IMR-90 (cell line): ENCODE results near the gene SEMA4A. TPM values are rescaled to one million over a fixed set of nuclear protein-coding genes. Genes with fewer than 3 reads are reported as not detected.
A peak's percentile ranks its signal among the peaks of the same experiment; 100 is the strongest.

Experiments
- ATAC-seq: fragments of 200-7000 bp; cut with Tn5 transposase; 2 replicates; pipeline ENCODE4 v1.9.1; 2020; ENCODE audit warnings: low read depth, mild to moderate bottlenecking, moderate library complexity
- BruUV-seq: library from RNA; stranded (reverse); fragments of 400-500 nt; replicated peaks from 2 replicates; lab custom pipeline; 2021; lab: Mats Ljungman, UMichigan
- CTCF ChIA-PET: fragments of 300-600 bp; formaldehyde crosslinking; extraction: SDS; loops from one replicate; lab custom pipeline; 2021; ENCODE audit warnings: antibody characterized with exemption; lab: Yijun Ruan, JAX
- POLR2A ChIA-PET: fragments of 300-600 bp; sonication (Branson Sonifier 250); formaldehyde crosslinking; loops from one replicate; lab custom pipeline; 2022; ENCODE audit warnings: antibody characterized with exemption; ENCODE audit not compliant: unreplicated experiment; lab: Charles Lee
- DNase-seq: peaks from one replicate; pipeline ENCODE4 v3.0.0; 2013
- H2AFZ ChIP-seq: replicated peaks from 2 replicates; pipeline ENCODE3; 2013; ENCODE audit warnings: low read length, mild to moderate bottlenecking; ENCODE audit not compliant: poor library complexity
- H2AK5ac ChIP-seq: 2 replicates; pipeline ENCODE4 v1.6.1; 2013; ENCODE audit warnings: low read depth, low read length, inconsistent platforms
- H2AK9ac ChIP-seq: replicated peaks from 2 replicates; pipeline ENCODE3; 2013; ENCODE audit warnings: mild to moderate bottlenecking, low read depth, low read length, moderate library complexity; ENCODE audit not compliant: poor library complexity
- H2BK120ac ChIP-seq: 2 replicates; pipeline ENCODE4 v1.6.1; 2013; ENCODE audit warnings: low read depth, low read length, inconsistent platforms
- H2BK15ac ChIP-seq: 3 replicates; pipeline ENCODE4 v1.6.1; 2013; ENCODE audit warnings: low read depth, low read length, inconsistent platforms
- H2BK20ac ChIP-seq: 2 replicates; pipeline ENCODE4 v1.6.1; 2013; ENCODE audit warnings: low read depth, mild to moderate bottlenecking, inconsistent platforms, low read length, moderate library complexity
- H2BK5ac ChIP-seq: 2 replicates; pipeline ENCODE4 v1.6.1; 2013; ENCODE audit warnings: mild to moderate bottlenecking, low read depth, low read length, inconsistent platforms; ENCODE audit not compliant: poor library complexity, severe bottlenecking
- H3K14ac ChIP-seq: replicated peaks from 2 replicates; pipeline ENCODE4 v1.6.1; 2013; ENCODE audit warnings: low read depth, low read length, inconsistent platforms
- H3K18ac ChIP-seq: 2 replicates; pipeline ENCODE4 v1.6.1; 2013; ENCODE audit warnings: low read depth, low read length, control low read depth
- H3K23ac ChIP-seq: 2 replicates; pipeline ENCODE4 v1.6.1; 2013; ENCODE audit warnings: low read depth, low read length, inconsistent platforms
- H3K27ac ChIP-seq: 2 replicates; pipeline ENCODE4 v1.5.1; 2013; ENCODE audit warnings: mild to moderate bottlenecking, control low read depth, low read length; ENCODE audit not compliant: insufficient read depth
- H3K27me3 ChIP-seq: 2 replicates; pipeline ENCODE4 v1.6.1; 2013; ENCODE audit warnings: low read length; ENCODE audit not compliant: control insufficient read depth, insufficient read depth
- H3K36me3 ChIP-seq: 2 replicates; pipeline ENCODE4 v1.6.1; 2013; ENCODE audit warnings: low read length, mixed read lengths; ENCODE audit not compliant: control insufficient read depth, insufficient read depth
- H3K4ac ChIP-seq: 2 replicates; pipeline ENCODE4 v1.6.1; 2013; ENCODE audit warnings: low read depth, low read length, inconsistent platforms
- H3K4me1 ChIP-seq: 2 replicates; pipeline ENCODE4 v1.6.1; 2013; ENCODE audit warnings: low read length, mixed read lengths; ENCODE audit not compliant: control insufficient read depth, insufficient read depth
- H3K4me2 ChIP-seq: 2 replicates; pipeline ENCODE4 v1.6.1; 2013; ENCODE audit warnings: low read depth, mild to moderate bottlenecking, control low read depth, low read length, moderate library complexity
- H3K4me3 ChIP-seq: 2 replicates; pipeline ENCODE4 v1.5.1; 2013; ENCODE audit warnings: low read depth, mild to moderate bottlenecking, control low read depth, low read length, moderate library complexity; ENCODE audit not compliant: insufficient read depth
- H3K56ac ChIP-seq: 2 replicates; pipeline ENCODE4 v1.6.1; 2013; ENCODE audit warnings: low read length, inconsistent platforms; ENCODE audit not compliant: insufficient read depth; ENCODE audit errors: extremely low read depth
- H3K79me1 ChIP-seq, 2 experiments: 2 replicates each; pipeline ENCODE4 v1.6.1; 2013; ENCODE audit warnings: low read length in 2 of 2, inconsistent platforms in 1 of 2, low read depth in 1 of 2
- H3K9ac ChIP-seq: 2 replicates; pipeline ENCODE4 v1.6.1; 2013; ENCODE audit warnings: low read depth, low read length, control low read depth
- H3K9me1 ChIP-seq: 2 replicates; pipeline ENCODE4 v1.6.1; 2013; ENCODE audit warnings: low read length, inconsistent platforms; ENCODE audit not compliant: insufficient read depth
- H3K9me3 ChIP-seq: 2 replicates; pipeline ENCODE4 v1.6.1; 2013; ENCODE audit warnings: low read length; ENCODE audit not compliant: control insufficient read depth, insufficient read depth
- H4K20me1 ChIP-seq: 2 replicates; pipeline ENCODE4 v1.6.1; 2013; ENCODE audit warnings: low read length, inconsistent platforms; ENCODE audit not compliant: insufficient read depth
- H4K5ac ChIP-seq: 2 replicates; pipeline ENCODE4 v1.6.1; 2013; ENCODE audit warnings: mild to moderate bottlenecking, low read depth, low read length, control low read depth
- H4K8ac ChIP-seq, 2 experiments: 2 replicates each; pipeline ENCODE4 v1.6.1; 2013; ENCODE audit warnings: low read depth in 2 of 2, low read length in 2 of 2, control low read depth in 1 of 2, inconsistent platforms in 1 of 2
- H4K91ac ChIP-seq: 2 replicates; pipeline ENCODE4 v1.6.1; 2013; ENCODE audit warnings: low read depth, low read length, inconsistent platforms; ENCODE audit not compliant: insufficient read depth
- MAZ ChIP-seq: IDR thresholded peaks from 2 replicates; pipeline ENCODE4 v1.6.1; 2012; ENCODE audit warnings: low read depth, mild to moderate bottlenecking, low read length, improper control_type of control experiment, moderate library complexity, borderline replicate concordance
- WGBS, 2 experiments: methylation state at CpG; one replicate each; pipeline versions ENCODE4 v1.1.5 to v1.1.7; 2013; ENCODE audit warnings: missing lambda C conversion rate in 2 of 2; ENCODE audit not compliant: insufficient read length in 1 of 2; ENCODE audit errors: extremely low coverage in 2 of 2; 5-methylcytosine and 5-hydroxymethylcytosine counted together
- dilution Hi-C: fragments of 300-500 bp; cut with HindIII; formaldehyde crosslinking; loops from one replicate; pipeline ENCODE4 v1.14.3; 2018; ENCODE audit warnings: low sequenced_read_pairs; ENCODE audit not compliant: unreplicated experiment
- in situ Hi-C: fragments of 300-500 bp; cut with MboI; formaldehyde crosslinking; loops from 3 replicates; pipeline ENCODE4 v1.14.3; 2019; ENCODE audit warnings: low sequenced_read_pairs, inconsistent platforms, mixed read lengths
- intact Hi-C: fragments of 100-400 bp; cut with micrococcal nuclease; formaldehyde crosslinking; loops from 2 replicates; pipeline ENCODE4 v1.10.0; 2022
- polyA plus RNA-seq, 3 experiments: library from polyadenylated mRNA; depleted of rRNA; stranded (reverse); fragments of >200 nt; gene quantifications; 2 replicates each; pipeline ENCODE4 v1.2.3, GENCODE V29; 2012; ENCODE audit warnings: low replicate concordance in 1 of 3
- total RNA-seq: library from RNA; depleted of rRNA; stranded (reverse); fragments of >200 nt; gene quantifications from 2 replicates; pipeline ENCODE4 v1.2.3, GENCODE V29; 2012

Gene SEMA4A
- total and polyA plus RNA-seq, 2 of the 4 experiments (the other 2 are of a cell fraction) = 0.18 to 0.86 TPM

DNA sequence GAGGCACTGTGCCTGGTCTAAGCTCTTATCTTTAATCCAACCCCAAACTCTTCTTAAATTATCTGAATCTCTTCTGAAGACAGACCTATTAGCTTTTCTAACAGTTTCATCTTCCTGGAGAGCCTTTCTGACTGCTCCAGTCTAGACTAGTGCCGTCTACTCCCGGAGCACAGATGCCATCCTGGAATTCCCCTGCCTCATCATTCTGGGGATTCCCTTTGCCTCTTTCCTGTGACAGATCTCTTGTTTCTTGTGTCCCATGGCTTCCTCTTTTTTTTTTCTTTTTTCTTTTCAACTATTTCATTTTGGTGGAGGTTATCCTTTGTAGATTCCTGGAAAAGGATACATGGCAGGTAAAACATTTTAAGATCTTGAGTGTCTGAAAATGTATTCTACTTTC, 11.7 kb downstream of the SEMA4A start:
- CTCF ChIA-PET = interaction anchor here (0.7 kb wide), 1 partner anchor 160 kb away, joined by 3 read pairs; no protein-coding TSS in a partner anchor
- intact Hi-C loops (no loop called here), dilution Hi-C loops (no loop called here), in situ Hi-C loops (no loop called here)
- Histone ChIP-seq H3K23ac (no peak overlapping the region), H3K27me3 (no peaks in the 10 kb centered on the region), H4K8ac (no peak overlapping the region), H3K9me1 (peaks cover 10% of the 10 kb centered on the region), H2AK9ac (no peak overlapping the region), H3K14ac (no peak overlapping the region), H3K4me3 (no peak overlapping the region), H3K4me2 (no peak overlapping the region), H2BK15ac (no peak overlapping the region), H2AK5ac (no peak overlapping the region), H3K56ac (no peak overlapping the region), H3K9me3 (no peaks in the 10 kb centered on the region), H3K4ac (no peak overlapping the region), H2BK120ac (no peak overlapping the region), H3K4me1 (peaks cover 8% of the 10 kb centered on the region), H3K36me3 (no peaks in the 10 kb centered on the region), H3K79me1 (no peaks in the 10 kb centered on the region), H2AFZ (no peak overlapping the region), H2BK20ac (no peak overlapping the region), H3K27ac (no peak overlapping the region), H4K91ac (no peak overlapping the region), H4K5ac (no peak overlapping the region), H4K20me1 (no peaks in the 10 kb centered on the region), H3K18ac (no peak overlapping the region), H3K9ac (no peak overlapping the region), H2BK5ac (no peak overlapping the region)
- no peak for TF ChIP-seq MAZ
- no CpG with 5 or more reads among the region's 2 CpGs for WGBS, 2 experiments
- POLR2A ChIA-PET = no interaction called here
- DNase-seq (peak; percentile 48), ATAC-seq (no peak)
- no TSS peak for BruUV-seq
